CD4-positive, alpha-beta memory T cell (primary cell): ENCODE measurements around the gene EPS8. TPM values are rescaled to one million over a fixed set of nuclear protein-coding genes. Genes with fewer than 3 reads are reported as not detected.

Experiments used
- CTCF ChIA-PET: fragments of 350-600 bp; sonication (Branson Sonifier 250); formaldehyde crosslinking; loops from one replicate; lab custom pipeline; 2021; ENCODE audit warnings: inconsistent platforms; ENCODE audit not compliant: partially characterized antibody; lab: Charles Lee
- POLR2A ChIA-PET: fragments of 350-600 bp; sonication (Branson Sonifier 250); formaldehyde crosslinking; loops from one replicate; lab custom pipeline; 2021; ENCODE audit not compliant: partially characterized antibody; lab: Charles Lee
- DNase-seq, 5 donors: peaks; one replicate each; pipeline versions ENCODE4 v3.0.0 to v3.0.0-alpha.2; 2020 to 2022; ENCODE audit warnings: mixed read lengths in 1 of 5
- H3K27ac ChIP-seq: one replicate; pipeline ENCODE4 v1.7.0; 2013; ENCODE audit warnings: low read depth, low read length
- H3K27me3 ChIP-seq: 2 replicates; pipeline ENCODE4 v1.7.0; 2013; ENCODE audit warnings: mild to moderate bottlenecking, low read length, moderate library complexity; ENCODE audit not compliant: insufficient read depth
- H3K36me3 ChIP-seq: 2 replicates; pipeline ENCODE4 v1.7.0; 2013; ENCODE audit warnings: mild to moderate bottlenecking, low read length, moderate library complexity; ENCODE audit not compliant: insufficient read depth
- H3K4me1 ChIP-seq: 2 replicates; pipeline ENCODE4 v1.7.0; 2013; ENCODE audit warnings: mild to moderate bottlenecking, low read length, moderate library complexity; ENCODE audit not compliant: insufficient read depth
- H3K4me3 ChIP-seq, 2 donors: one replicate each; pipeline ENCODE4 v1.7.0; 2013; ENCODE audit warnings: low read length in 2 of 2, mild to moderate bottlenecking in 1 of 2
- H3K9me3 ChIP-seq, 2 donors: one replicate each; pipeline ENCODE4 v1.7.0; 2013; ENCODE audit warnings: low read length in 2 of 2, control low read depth in 1 of 2; ENCODE audit not compliant: control insufficient read depth in 1 of 2
- H3K27ac Mint-ChIP-seq, 7 donors: one replicate each; pipeline ENCODE4 v1.8.0; 2020 to 2021; ENCODE audit warnings: mixed read lengths in 7 of 7, mild to moderate bottlenecking in 6 of 7, inconsistent platforms in 3 of 7, moderate library complexity in 3 of 7
- H3K27me3 Mint-ChIP-seq, 2 donors: one replicate each; pipeline ENCODE4 v1.8.0; 2020 to 2021; ENCODE audit warnings: mixed read lengths in 2 of 2
- H3K36me3 Mint-ChIP-seq, 2 donors: one replicate each; pipeline ENCODE4 v1.8.0; 2020 to 2021; ENCODE audit warnings: mixed read lengths in 2 of 2, inconsistent platforms in 1 of 2, mild to moderate bottlenecking in 1 of 2
- H3K4me1 Mint-ChIP-seq, 4 donors: one replicate each; pipeline ENCODE4 v1.8.0; 2020 to 2021; ENCODE audit warnings: mixed read lengths in 4 of 4, mild to moderate bottlenecking in 1 of 4
- H3K4me3 Mint-ChIP-seq, 8 donors: one replicate each; pipeline ENCODE4 v1.8.0; 2020 to 2021; ENCODE audit warnings: mixed read lengths in 8 of 8, mild to moderate bottlenecking in 7 of 8, moderate library complexity in 6 of 8, inconsistent platforms in 3 of 8
- H3K9me3 Mint-ChIP-seq, 8 donors: one replicate each; pipeline ENCODE4 v1.8.0; 2020 to 2021; ENCODE audit warnings: mixed read lengths in 8 of 8, mild to moderate bottlenecking in 5 of 8, inconsistent platforms in 3 of 8, moderate library complexity in 1 of 8
- intact Hi-C: fragments of 100-400 bp; cut with micrococcal nuclease; formaldehyde crosslinking; loops from one replicate; pipeline ENCODE4 v1.15.1; 2023
- polyA plus RNA-seq, 2 donors: library from polyadenylated mRNA; unstranded; fragments of 300-500 nt; fragmentation: Illumina TruSeq; gene quantifications; one replicate each; pipeline ENCODE4 v1.2.3, GENCODE V29; 2021
- total RNA-seq, 2 experiments: library from RNA; stranded (reverse); gene quantifications; one replicate each; pipeline ENCODE4 v1.2.3, GENCODE V29; 2021

Gene EPS8
- total and polyA plus RNA-seq, 4 experiments from 2014 or later = 2.6 to 4.0 (median 3.6) TPM

DNA sequence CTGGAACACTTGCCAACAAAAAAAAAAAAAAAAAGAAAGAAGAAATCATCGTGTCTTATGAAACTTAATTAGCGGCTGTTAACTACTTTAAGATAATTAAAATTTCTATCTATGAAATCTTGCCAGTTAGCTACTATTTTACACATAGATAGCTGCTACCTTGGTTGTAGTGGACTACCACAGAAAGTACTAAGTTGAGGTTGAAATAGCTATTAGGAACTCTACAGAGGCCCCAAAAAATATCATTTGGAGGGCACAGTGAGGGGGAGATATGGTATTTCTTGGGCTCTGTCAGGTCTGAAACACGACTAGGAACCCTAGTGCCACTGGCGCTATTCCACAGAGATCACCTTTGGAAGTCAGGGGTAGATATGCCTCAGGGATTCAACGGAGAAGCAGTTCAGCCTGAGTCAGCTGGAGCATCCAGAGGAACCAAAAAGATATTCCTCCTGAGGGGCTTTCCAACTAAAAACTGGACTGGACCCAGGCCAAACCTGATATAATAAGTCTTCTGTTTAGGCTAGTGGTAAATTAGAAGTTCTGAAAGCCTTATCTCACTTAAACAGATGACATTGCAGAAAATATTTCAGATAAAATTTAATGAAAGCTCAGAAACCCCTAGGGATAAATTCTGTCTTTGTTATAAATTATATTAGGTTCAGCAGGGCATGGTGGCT is 126.1 kb downstream of the EPS8 start:
- Histone ChIP-seq H3K4me3 (no peak overlapping the region), H3K4me1 (no peaks in the 10 kb centered on the region), H3K27me3 (no peaks in the 10 kb centered on the region), H3K9me3 (no peaks in the 10 kb centered on the region), H3K27ac (no peak overlapping the region), H3K36me3 (no peaks in the 10 kb centered on the region)
- no peak overlapping the region for H3K4me3 Mint-ChIP-seq
- intact Hi-C loops = no loop called here
- H3K9me3 Mint-ChIP-seq = no peaks in the 10 kb centered on the region
- no peaks in the 10 kb centered on the region for H3K4me1 Mint-ChIP-seq
- no peaks in the 10 kb centered on the region for H3K27me3 Mint-ChIP-seq
- ChIA-PET CTCF (no interaction called here), POLR2A (no interaction called here)
- no peaks in the 10 kb centered on the region for H3K36me3 Mint-ChIP-seq
- DNase-seq = no peak
- no peak overlapping the region for H3K27ac Mint-ChIP-seq

DNA sequence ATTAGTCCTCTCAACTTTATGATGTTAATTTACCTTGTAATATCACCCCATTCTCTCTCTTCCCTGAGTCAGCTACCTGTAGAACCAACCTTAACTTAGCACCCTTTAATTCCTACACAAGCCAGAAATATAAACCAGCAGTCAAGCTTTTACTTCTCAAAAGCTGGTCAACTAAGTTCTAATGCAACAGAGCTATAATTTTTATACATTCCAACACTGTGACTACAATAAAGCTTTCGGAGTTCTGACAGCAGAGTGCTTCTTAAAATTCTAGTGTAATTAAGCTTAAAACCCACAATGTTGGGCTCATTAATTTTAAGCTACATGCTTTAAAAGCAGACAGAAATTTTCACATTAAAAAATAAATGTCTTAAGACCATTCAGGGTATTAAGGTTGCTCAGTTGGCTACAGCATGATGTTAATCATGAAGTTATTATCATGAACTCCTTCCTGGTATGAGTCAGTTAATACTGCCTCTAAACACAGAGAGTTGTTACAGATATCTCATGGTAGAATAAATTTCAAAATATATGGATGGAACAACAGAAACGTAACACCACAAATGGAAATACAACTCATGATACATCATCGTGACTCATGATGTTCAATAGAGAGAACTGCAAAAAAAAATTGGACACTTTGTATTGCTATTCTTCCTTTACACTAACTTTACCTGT is 126.7 kb downstream of the EPS8 start:
- intact Hi-C loops = no loop called here
- POLR2A ChIA-PET = no interaction called here
- H3K4me1 Mint-ChIP-seq = no peaks in the 10 kb centered on the region
- Histone ChIP-seq H3K36me3 (no peaks in the 10 kb centered on the region), H3K9me3 (no peaks in the 10 kb centered on the region), H3K4me1 (no peaks in the 10 kb centered on the region), H3K4me3 (no peak overlapping the region), H3K27ac (no peak overlapping the region), H3K27me3 (no peaks in the 10 kb centered on the region)
- no peak overlapping the region for H3K27ac Mint-ChIP-seq
- no peaks in the 10 kb centered on the region for H3K9me3 Mint-ChIP-seq
- CTCF ChIA-PET = no interaction called here
- no peak for DNase-seq
- no peaks in the 10 kb centered on the region for H3K27me3 Mint-ChIP-seq
- no peak overlapping the region for H3K4me3 Mint-ChIP-seq
- H3K36me3 Mint-ChIP-seq = no peaks in the 10 kb centered on the region

DNA sequence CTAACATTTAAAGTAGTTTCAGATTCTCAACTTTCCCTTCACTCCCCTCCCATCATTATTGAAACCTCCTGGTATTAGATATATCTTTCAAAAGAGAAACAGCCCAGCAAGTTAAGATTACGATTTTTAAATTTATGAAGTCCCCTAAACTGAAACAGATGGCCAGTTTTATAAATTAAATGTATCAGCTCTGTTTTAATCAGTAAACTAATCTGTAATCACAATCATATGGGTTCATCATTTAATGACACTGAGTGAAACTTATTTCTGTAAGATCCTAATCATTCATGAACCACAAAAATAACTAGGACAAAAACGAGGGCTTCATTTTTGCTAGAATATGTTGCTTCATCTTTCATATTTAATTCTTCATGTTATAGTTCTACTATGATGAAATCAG is 137.8 kb downstream of the EPS8 start:
- ChIA-PET POLR2A (no interaction called here), CTCF (no interaction called here)
- no peaks in the 10 kb centered on the region for H3K36me3 ChIP-seq
- H3K4me1 ChIP-seq = no peaks in the 10 kb centered on the region
- no peak overlapping the region for H3K4me3 ChIP-seq
- intact Hi-C loops = no loop called here
- DNase-seq = no peak
- Mint-ChIP-seq H3K36me3 (no peaks in the 10 kb centered on the region), H3K27me3 (peaks cover 0 to 4% of the 10 kb centered on the region in 2 donors), H3K4me1 (no peaks in the 10 kb centered on the region), H3K27ac (no peak overlapping the region), H3K4me3 (no peak overlapping the region), H3K9me3 (no peaks in the 10 kb centered on the region)
- no peak overlapping the region for H3K27ac ChIP-seq
- no peaks in the 10 kb centered on the region for H3K27me3 ChIP-seq
- H3K9me3 ChIP-seq = no peaks in the 10 kb centered on the region

GRCh38 chr12:15650399-15651128 is 138.6 kb downstream of the EPS8 start:
- H3K4me1 ChIP-seq = no peaks in the 10 kb centered on the region
- ChIA-PET CTCF (no interaction called here), POLR2A (no interaction called here)
- no peak overlapping the region for H3K4me3 ChIP-seq
- Mint-ChIP-seq H3K36me3 (no peaks in the 10 kb centered on the region), H3K27ac (no peak overlapping the region), H3K27me3 (peaks cover 0 to 4% of the 10 kb centered on the region in 2 donors), H3K4me3 (no peak overlapping the region), H3K9me3 (no peaks in the 10 kb centered on the region), H3K4me1 (no peaks in the 10 kb centered on the region)
- no peak for DNase-seq
- no peaks in the 10 kb centered on the region for H3K27me3 ChIP-seq
- no peak overlapping the region for H3K27ac ChIP-seq
- no peaks in the 10 kb centered on the region for H3K9me3 ChIP-seq
- intact Hi-C loops = no loop called here
- no peaks in the 10 kb centered on the region for H3K36me3 ChIP-seq

DNA sequence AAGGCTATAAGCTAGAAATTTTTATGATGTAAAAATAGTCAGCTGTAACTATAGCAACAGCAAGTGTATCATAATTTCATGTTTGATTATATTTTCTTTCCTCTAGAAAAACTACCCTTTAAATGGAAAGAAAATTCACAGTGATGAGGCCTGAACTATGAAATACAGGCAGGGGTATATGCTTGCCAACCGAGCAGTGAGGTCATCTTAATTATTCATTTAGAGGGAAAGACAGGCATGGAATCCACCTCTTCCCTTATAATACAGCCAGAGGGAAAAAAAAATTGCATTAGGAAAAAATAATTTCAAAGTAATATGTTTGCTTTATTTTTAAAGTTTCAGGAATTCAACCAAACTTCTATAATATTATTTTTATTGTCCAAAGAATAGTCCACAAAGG is 139.8 kb downstream of the EPS8 start:
- Mint-ChIP-seq H3K9me3 (no peaks in the 10 kb centered on the region), H3K36me3 (no peaks in the 10 kb centered on the region), H3K27ac (no peak overlapping the region), H3K27me3 (peaks cover 0 to 4% of the 10 kb centered on the region in 2 donors), H3K4me1 (no peaks in the 10 kb centered on the region), H3K4me3 (no peak overlapping the region)
- H3K4me1 ChIP-seq = no peaks in the 10 kb centered on the region
- H3K36me3 ChIP-seq = no peaks in the 10 kb centered on the region
- POLR2A ChIA-PET = no interaction called here
- H3K9me3 ChIP-seq = no peaks in the 10 kb centered on the region
- no peak overlapping the region for H3K4me3 ChIP-seq
- no peak for DNase-seq
- no peaks in the 10 kb centered on the region for H3K27me3 ChIP-seq
- H3K27ac ChIP-seq = no peak overlapping the region
- CTCF ChIA-PET = interaction anchor here (1.1 kb wide), 1 partner anchor 63 kb away, joined by 3 read pairs; no protein-coding TSS in a partner anchor
- intact Hi-C loops = no loop called here

GRCh38 chr12:15648558-15648957 is 140.6 kb downstream of the EPS8 start:
- H3K4me3 Mint-ChIP-seq = no peak overlapping the region
- no peak overlapping the region for H3K4me3 ChIP-seq
- H3K36me3 ChIP-seq = no peaks in the 10 kb centered on the region
- DNase-seq = no peak
- no peak overlapping the region for H3K27ac ChIP-seq
- no peaks in the 10 kb centered on the region for H3K36me3 Mint-ChIP-seq
- no peaks in the 10 kb centered on the region for H3K9me3 ChIP-seq
- no peaks in the 10 kb centered on the region for H3K27me3 ChIP-seq
- no peak overlapping the region for H3K27ac Mint-ChIP-seq
- intact Hi-C loops = no loop called here
- H3K4me1 Mint-ChIP-seq = no peaks in the 10 kb centered on the region
- POLR2A ChIA-PET = no interaction called here
- no peaks in the 10 kb centered on the region for H3K4me1 ChIP-seq
- H3K27me3 Mint-ChIP-seq = peaks cover 0 to 4% of the 10 kb centered on the region in 2 donors
- no peaks in the 10 kb centered on the region for H3K9me3 Mint-ChIP-seq
- CTCF ChIA-PET = interaction anchor here (1.1 kb wide), 1 partner anchor 62 kb away, joined by 3 read pairs; no protein-coding TSS in a partner anchor

DNA sequence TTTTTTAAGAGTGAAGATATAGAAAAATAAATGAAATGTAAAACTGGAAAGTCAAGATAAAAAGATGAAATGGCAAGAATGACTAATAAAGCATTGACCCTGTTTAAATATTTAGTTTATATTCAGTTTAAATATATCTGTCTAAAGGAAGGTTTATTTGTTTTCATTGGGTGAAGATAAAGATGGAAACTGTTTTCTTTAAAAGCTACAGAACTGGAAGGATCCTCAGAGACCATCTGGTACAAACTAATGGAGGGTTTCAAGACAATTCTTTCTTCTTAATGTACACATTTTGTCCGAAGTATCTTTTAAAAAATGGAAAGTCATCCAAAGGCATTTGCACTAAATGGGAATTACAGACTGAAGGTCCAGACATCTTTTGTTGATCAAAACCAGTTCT is 142.6 kb downstream of the EPS8 start:
- H3K9me3 ChIP-seq = no peaks in the 10 kb centered on the region
- Mint-ChIP-seq H3K36me3 (no peaks in the 10 kb centered on the region), H3K9me3 (no peaks in the 10 kb centered on the region), H3K4me3 (no peak overlapping the region), H3K27ac (no peak overlapping the region), H3K27me3 (peaks cover 0 to 4% of the 10 kb centered on the region in 2 donors), H3K4me1 (no peaks in the 10 kb centered on the region)
- no peak overlapping the region for H3K4me3 ChIP-seq
- no peak overlapping the region for H3K27ac ChIP-seq
- H3K36me3 ChIP-seq = no peaks in the 10 kb centered on the region
- no peaks in the 10 kb centered on the region for H3K27me3 ChIP-seq
- no peak for DNase-seq
- intact Hi-C loops = no loop called here
- no peaks in the 10 kb centered on the region for H3K4me1 ChIP-seq
- POLR2A ChIA-PET = no interaction called here
- CTCF ChIA-PET = no interaction called here
